ENCODE results near the gene IMPA2. TPM values are rescaled to one million over a fixed set of nuclear protein-coding genes. Genes with fewer than 3 reads are reported as not detected.

Gene IMPA2
- total and polyA plus RNA-seq, 2 of the 4 experiments (the other 2 are of a cell fraction): 5.4 to 5.5 TPM

DNA sequence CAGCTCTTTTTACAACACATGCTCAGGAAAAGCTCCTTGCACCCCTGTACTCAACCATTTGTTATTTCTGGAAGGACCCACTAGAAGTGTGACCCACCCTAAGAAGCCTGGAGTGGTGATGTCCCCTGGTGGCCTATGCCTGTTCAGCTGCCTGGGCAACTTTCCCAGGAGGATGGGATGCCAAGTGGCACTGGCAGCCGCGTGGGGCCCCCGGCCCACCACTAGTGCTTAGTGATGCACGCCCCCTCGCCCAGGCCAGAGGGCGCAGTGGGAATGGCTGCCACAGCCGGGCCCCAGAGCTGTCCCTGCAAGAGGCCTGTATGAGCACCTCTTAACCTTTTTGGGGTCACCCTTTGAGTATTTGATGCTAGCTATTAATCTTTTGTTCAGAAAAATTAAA is 18.1 kb downstream of the IMPA2 start:
- in situ Hi-C loops (cut with MboI; ENCODE audit: low sequenced_read_pairs): loop anchor here (5.0 kb wide), 1 partner anchor 62 kb away; no protein-coding TSS in a partner anchor
- intact Hi-C loops (cut with micrococcal nuclease): loop anchor here (5.0 kb wide), 1 partner anchor 342 kb away; no protein-coding TSS in a partner anchor
- no peak overlapping the region for H4K8ac ChIP-seq (ENCODE audit: low read depth in 2 of 2, low read length in 2 of 2)
- no peak overlapping the region for H3K56ac ChIP-seq (ENCODE audit: extremely low read depth, insufficient read depth, low read length)
- peaks cover 5% of the 10 kb centered on the region; the same call in 1 of the 2 replicates for H3K36me3 ChIP-seq (ENCODE audit: control insufficient read depth, insufficient read depth, low read length)
- no peak overlapping the region for H3K4me2 ChIP-seq (ENCODE audit: low read depth, low read length)
- no peak overlapping the region for H2BK20ac ChIP-seq (ENCODE audit: low read depth, low read length)
- H3K18ac ChIP-seq (ENCODE audit: low read depth, low read length): no peak overlapping the region
- peaks cover 3% of the 10 kb centered on the region; the same call in 1 of the 2 replicates for H3K9me1 ChIP-seq (ENCODE audit: insufficient read depth, low read length)
- TF ChIP-seq MXI1 (IDR thresholded peaks at IDR 0.05; ENCODE audit: borderline replicate concordance, low read depth, low read length): no peak
- no peaks in the 10 kb centered on the region for H3K9me3 ChIP-seq (ENCODE audit: control insufficient read depth, insufficient read depth, low read length)
- POLR2A ChIA-PET (ENCODE audit: unreplicated experiment): no interaction called here
- BruUV-seq (replicated peaks): no TSS peak
- no peak overlapping the region for H2AK5ac ChIP-seq (ENCODE audit: low read depth, low read length)
- no peak overlapping the region for H3K4ac ChIP-seq (ENCODE audit: low read depth, low read length)
- no peak overlapping the region for H3K9ac ChIP-seq (ENCODE audit: low read depth, low read length)
- H2BK5ac ChIP-seq (ENCODE audit: low read depth, low read length, poor library complexity, severe bottlenecking): no peak overlapping the region
- H4K91ac ChIP-seq (ENCODE audit: insufficient read depth, low read depth, low read length): no peak overlapping the region
- no peak overlapping the region for H2AK9ac ChIP-seq (replicated peaks; ENCODE audit: low read depth, low read length, poor library complexity)
- H3K4me3 ChIP-seq (ENCODE audit: insufficient read depth, low read depth, low read length): no peak overlapping the region
- no peak overlapping the region for H2AFZ ChIP-seq (replicated peaks; ENCODE audit: low read length, poor library complexity)
- WGBS, 2 experiments (ENCODE audit: extremely low coverage in 2 of 2, insufficient read length in 1 of 2): no CpG with 5 or more reads among the region's 7 CpGs
- dilution Hi-C loops (cut with HindIII; ENCODE audit: low sequenced_read_pairs, unreplicated experiment): no loop called here
- no peak overlapping the region for H4K5ac ChIP-seq (ENCODE audit: low read depth, low read length)
- no peak overlapping the region for H2BK120ac ChIP-seq (ENCODE audit: low read depth, low read length)
- ATAC-seq (ENCODE audit: low read depth): no peak
- no peak overlapping the region for H2BK15ac ChIP-seq (ENCODE audit: low read depth, low read length)
- peaks cover 3 to 14% of the 10 kb centered on the region in 2 experiments; a peak in 1 of 4 replicates for H3K79me1 ChIP-seq (ENCODE audit: low read depth in 1 of 2, low read length in 2 of 2)
- no peaks in the 10 kb centered on the region for H3K27me3 ChIP-seq (ENCODE audit: control insufficient read depth, insufficient read depth, low read length)
- no peak overlapping the region for H3K14ac ChIP-seq (replicated peaks; ENCODE audit: low read depth, low read length)
- DNase-seq: no peak
- CTCF ChIA-PET: interaction anchor here (7.5 kb wide), 1 partner anchor 61 kb away, joined by 109 read pairs; no protein-coding TSS in a partner anchor
- peaks cover 9% of the 10 kb centered on the region for H3K4me1 ChIP-seq (ENCODE audit: control insufficient read depth, insufficient read depth, low read length)
- peaks cover 5% of the 10 kb centered on the region; the same call in 1 of the 2 replicates for H4K20me1 ChIP-seq (ENCODE audit: insufficient read depth, low read length)
- H3K23ac ChIP-seq (ENCODE audit: low read depth, low read length): no peak overlapping the region
- H3K27ac ChIP-seq (ENCODE audit: insufficient read depth, low read length): no peak overlapping the region
